ENCODE data around the gene FXR2. TPM values are rescaled to one million over a fixed set of nuclear protein-coding genes. Genes with fewer than 3 reads are reported as not detected.

The FXR2 gene
- polyA plus RNA-seq, 1 donor (not counting 4 experiments of a cell fraction or from before 2014, with no cell fraction given) = 30.6 TPM

DNA sequence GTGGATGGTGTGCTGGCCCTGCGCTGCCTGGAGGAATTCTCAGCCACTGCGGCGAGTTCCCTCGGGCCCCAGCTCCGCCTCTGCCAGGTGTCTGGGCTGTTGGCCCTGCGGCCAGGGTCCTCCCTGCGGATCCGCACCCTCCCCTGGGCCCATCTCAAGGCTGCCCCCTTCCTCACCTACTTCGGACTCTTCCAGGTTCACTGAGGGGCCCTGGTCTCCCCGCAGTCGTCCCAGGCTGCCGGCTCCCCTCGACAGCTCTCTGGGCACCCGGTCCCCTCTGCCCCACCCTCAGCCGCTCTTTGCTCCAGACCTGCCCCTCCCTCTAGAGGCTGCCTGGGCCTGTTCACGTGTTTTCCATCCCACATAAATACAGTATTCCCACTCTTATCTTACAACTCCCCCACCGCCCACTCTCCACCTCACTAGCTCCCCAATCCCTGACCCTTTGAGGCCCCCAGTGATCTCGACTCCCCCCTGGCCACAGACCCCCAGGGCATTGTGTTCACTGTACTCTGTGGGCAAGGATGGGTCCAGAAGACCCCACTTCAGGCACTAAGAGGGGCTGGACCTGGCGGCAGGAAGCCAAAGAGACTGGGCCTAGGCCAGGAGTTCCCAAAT is 57.4 kb downstream of the FXR2 start:
- dilution Hi-C loops (cut with MboI; ENCODE audit: extremely low pct_ligation_motif_present, low sequenced_read_pairs) = no loop called here
- Histone ChIP-seq H3K36me3 (ENCODE audit: control insufficient read depth in 2 of 2, extremely low read depth in 1 of 2, insufficient read depth in 2 of 2, low read length in 2 of 2) (no peaks in the 10 kb centered on the region), H3K27ac (ENCODE audit: control insufficient read depth, insufficient read depth, low read length) (no peak overlapping the region), H3K4me3 (ENCODE audit: control insufficient read depth in 2 of 3, extremely low read depth in 1 of 3, insufficient read depth in 2 of 3, low read depth in 1 of 3, low read length in 3 of 3) (no peak overlapping the region), H3K9me1 (ENCODE audit: control insufficient read depth, extremely low read depth, insufficient read depth, low read length) (no peaks in the 10 kb centered on the region), H3K9me3 (ENCODE audit: control insufficient read depth, low read depth, low read length) (no peaks in the 10 kb centered on the region), H3K27me3 (ENCODE audit: control insufficient read depth, extremely low read depth, insufficient read depth, low read length) (no peaks in the 10 kb centered on the region), H4K20me1 (ENCODE audit: control insufficient read depth, extremely low read depth, insufficient read depth, low read length) (no peaks in the 10 kb centered on the region), H3K9ac (ENCODE audit: control insufficient read depth, extremely low read depth, insufficient read depth, low read length) (no peak overlapping the region), H3K4me1 (ENCODE audit: control insufficient read depth, extremely low read depth, insufficient read depth, low read length) (peaks cover 32% of the 10 kb centered on the region), H3K79me2 (ENCODE audit: control insufficient read depth, insufficient read depth, low read length) (peaks cover 4% of the 10 kb centered on the region), H3K4me2 (ENCODE audit: control insufficient read depth, extremely low read depth, insufficient read depth, low read depth, low read length) (no peak overlapping the region), H2AFZ (ENCODE audit: control insufficient read depth, low read length) (no peak overlapping the region)
- TF ChIP-seq EZH2 (IDR thresholded peaks at IDR 0.05; ENCODE audit: low read length) = no peak
- TF ChIP-seq, protein P1, sequence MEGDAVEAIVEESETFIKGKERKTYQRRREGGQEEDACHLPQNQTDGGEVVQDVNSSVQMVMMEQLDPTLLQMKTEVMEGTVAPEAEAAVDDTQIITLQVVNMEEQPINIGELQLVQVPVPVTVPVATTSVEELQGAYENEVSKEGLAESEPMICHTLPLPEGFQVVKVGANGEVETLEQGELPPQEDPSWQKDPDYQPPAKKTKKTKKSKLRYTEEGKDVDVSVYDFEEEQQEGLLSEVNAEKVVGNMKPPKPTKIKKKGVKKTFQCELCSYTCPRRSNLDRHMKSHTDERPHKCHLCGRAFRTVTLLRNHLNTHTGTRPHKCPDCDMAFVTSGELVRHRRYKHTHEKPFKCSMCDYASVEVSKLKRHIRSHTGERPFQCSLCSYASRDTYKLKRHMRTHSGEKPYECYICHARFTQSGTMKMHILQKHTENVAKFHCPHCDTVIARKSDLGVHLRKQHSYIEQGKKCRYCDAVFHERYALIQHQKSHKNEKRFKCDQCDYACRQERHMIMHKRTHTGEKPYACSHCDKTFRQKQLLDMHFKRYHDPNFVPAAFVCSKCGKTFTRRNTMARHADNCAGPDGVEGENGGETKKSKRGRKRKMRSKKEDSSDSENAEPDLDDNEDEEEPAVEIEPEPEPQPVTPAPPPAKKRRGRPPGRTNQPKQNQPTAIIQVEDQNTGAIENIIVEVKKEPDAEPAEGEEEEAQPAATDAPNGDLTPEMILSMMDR (optimal IDR thresholded peaks at IDR 0.05 in 1 of 3, IDR thresholded peaks at IDR 0.05 in 1 of 3, conservative IDR thresholded peaks at IDR 0.05 in 1 of 3; ENCODE audit: extremely low read depth in 1 of 3, insufficient read depth in 2 of 3, low read length in 3 of 3) = no peak
- DNase-seq (ENCODE audit: low read depth, low spot score) (no peak), FAIRE-seq (no peak)

DNA sequence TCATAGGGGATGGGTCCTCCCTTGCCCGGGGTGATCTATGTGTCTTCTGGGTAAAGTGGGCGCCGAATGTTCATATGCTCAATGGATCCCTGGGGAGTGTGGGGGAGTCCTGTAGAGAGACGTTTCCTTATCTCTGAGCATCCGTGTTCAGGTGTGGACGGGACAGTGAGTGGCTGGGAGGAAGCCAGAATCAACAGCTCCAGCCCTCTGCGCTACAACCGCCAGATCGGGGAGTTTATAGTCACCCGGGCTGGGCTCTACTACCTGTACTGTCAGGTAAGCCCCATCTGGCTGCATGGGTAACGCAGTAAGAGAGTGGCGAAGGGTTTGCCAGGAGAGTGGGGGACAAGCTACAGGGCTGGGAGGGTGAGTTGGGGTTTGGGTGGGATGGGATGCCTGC is 58.1 kb downstream of the FXR2 start:
- DNase-seq (ENCODE audit: low read depth, low spot score) (no peak), FAIRE-seq (no peak)
- H3K9ac ChIP-seq (ENCODE audit: control insufficient read depth, extremely low read depth, insufficient read depth, low read length) = no peak overlapping the region
- H3K27me3 ChIP-seq (ENCODE audit: control insufficient read depth, extremely low read depth, insufficient read depth, low read length) = no peaks in the 10 kb centered on the region
- no peak overlapping the region for H3K27ac ChIP-seq (ENCODE audit: control insufficient read depth, insufficient read depth, low read length)
- peaks cover 32% of the 10 kb centered on the region for H3K4me1 ChIP-seq (ENCODE audit: control insufficient read depth, extremely low read depth, insufficient read depth, low read length)
- H3K4me3 ChIP-seq (ENCODE audit: control insufficient read depth in 2 of 3, extremely low read depth in 1 of 3, insufficient read depth in 2 of 3, low read depth in 1 of 3, low read length in 3 of 3) = no peak overlapping the region
- H3K79me2 ChIP-seq (ENCODE audit: control insufficient read depth, insufficient read depth, low read length) = no peaks in the 10 kb centered on the region
- H2AFZ ChIP-seq (ENCODE audit: control insufficient read depth, low read length) = no peak overlapping the region
- no peaks in the 10 kb centered on the region for H4K20me1 ChIP-seq (ENCODE audit: control insufficient read depth, extremely low read depth, insufficient read depth, low read length)
- TF ChIP-seq EZH2 (IDR thresholded peaks at IDR 0.05; ENCODE audit: low read length) = no peak
- no peaks in the 10 kb centered on the region for H3K9me3 ChIP-seq (ENCODE audit: control insufficient read depth, low read depth, low read length)
- no peaks in the 10 kb centered on the region for H3K36me3 ChIP-seq (ENCODE audit: control insufficient read depth in 2 of 2, extremely low read depth in 1 of 2, insufficient read depth in 2 of 2, low read length in 2 of 2)
- H3K4me2 ChIP-seq (ENCODE audit: control insufficient read depth, extremely low read depth, insufficient read depth, low read depth, low read length) = no peak overlapping the region
- dilution Hi-C loops (cut with MboI; ENCODE audit: extremely low pct_ligation_motif_present, low sequenced_read_pairs) = no loop called here
- H3K9me1 ChIP-seq (ENCODE audit: control insufficient read depth, extremely low read depth, insufficient read depth, low read length) = no peaks in the 10 kb centered on the region
